Urothelium cell line (cell line): ENCODE results near the gene OLFM1.
"Not testable (repeated sequence)": the region's sequence is repeated elsewhere in the genome, so short reads cannot be mapped to it uniquely, and the experiment has no call there.

Experiments
- DNase-seq: peaks from one replicate; pipeline ENCODE4 v3.0.0; 2011; ENCODE audit warnings: low spot score, mixed read lengths
- FAIRE-seq: peaks from 2 replicates; lab custom pipeline; 2011; peaks lifted over from hg19 to GRCh38; lab: Jason Lieb, UNC

Gene OLFM1

DNA sequence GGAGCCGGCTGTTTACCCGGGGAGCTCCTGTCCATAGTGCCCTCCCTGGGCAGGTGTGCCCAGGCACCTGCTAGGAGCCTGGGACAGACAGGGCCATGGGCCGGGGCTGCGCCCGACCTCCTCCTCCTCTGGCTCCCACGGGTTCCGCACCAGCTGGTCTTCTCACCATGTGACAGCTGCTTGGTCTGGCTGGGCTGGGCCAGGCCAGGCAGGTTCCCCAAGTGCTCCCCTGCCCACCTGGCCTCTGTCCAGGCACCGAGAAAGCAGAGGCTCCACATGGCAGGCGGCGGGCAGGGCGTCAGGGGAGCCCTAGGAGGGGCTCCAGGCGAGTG is 60.0 kb downstream of the OLFM1 start:
- no peak for FAIRE-seq
- DNase-seq: no peak

DNA sequence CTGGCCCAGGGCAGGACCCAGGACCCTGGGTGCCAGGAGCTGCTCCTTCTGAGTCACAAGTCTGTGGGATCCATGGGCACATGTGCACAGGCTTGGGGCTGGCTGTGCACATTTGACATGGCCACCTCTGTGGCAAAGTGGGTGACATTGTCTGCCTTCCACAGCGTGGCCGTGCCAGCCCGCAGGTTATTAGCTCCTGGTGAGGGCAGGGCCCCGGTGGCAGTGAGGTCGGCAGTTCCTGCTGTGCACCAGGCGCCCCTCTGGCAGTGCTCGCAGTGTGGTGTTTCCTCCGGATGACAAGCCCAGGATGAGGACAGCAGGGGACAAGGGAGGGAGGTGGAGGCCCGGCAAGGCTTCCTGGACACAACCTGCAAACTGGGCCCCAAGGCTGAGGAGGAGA is 60.5 kb downstream of the OLFM1 start:
- no peak for FAIRE-seq
- DNase-seq: no peak

GRCh38 chr9:135148386-135148785 is 60.9 kb downstream of the OLFM1 start:
- no peak for FAIRE-seq
- DNase-seq: no peak

DNA sequence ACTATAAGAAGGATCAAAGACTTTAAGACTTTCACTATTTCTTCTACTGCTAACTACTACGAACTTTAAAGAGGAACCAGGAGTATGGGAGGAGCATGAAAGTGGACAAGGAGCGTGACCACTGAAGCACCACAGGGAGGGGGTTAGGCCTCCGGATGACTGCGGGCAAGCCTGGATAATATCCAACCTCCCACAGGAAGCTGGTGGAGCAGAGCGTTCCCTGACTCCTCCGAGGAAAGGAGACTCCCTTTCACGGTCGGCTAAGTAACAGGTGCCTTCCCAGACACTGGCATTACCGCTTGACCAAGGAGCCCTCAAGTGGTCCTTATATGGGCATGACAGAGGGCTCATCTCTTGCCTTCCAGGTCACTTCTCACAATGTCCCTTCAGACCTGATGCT is 62.4 kb downstream of the OLFM1 start:
- FAIRE-seq, DNase-seq: not testable (repeated sequence)

GRCh38 chr9:135150981-135151380 is 63.5 kb downstream of the OLFM1 start:
- FAIRE-seq: no peak

GRCh38 chr9:135151757-135152613 is 64.5 kb downstream of the OLFM1 start:
- FAIRE-seq (no peak), DNase-seq (no peak)

More at GRCh38 chr9:135150981-135151380, 63.5 kb downstream of the OLFM1 start:
- DNase-seq: no peak

DNA sequence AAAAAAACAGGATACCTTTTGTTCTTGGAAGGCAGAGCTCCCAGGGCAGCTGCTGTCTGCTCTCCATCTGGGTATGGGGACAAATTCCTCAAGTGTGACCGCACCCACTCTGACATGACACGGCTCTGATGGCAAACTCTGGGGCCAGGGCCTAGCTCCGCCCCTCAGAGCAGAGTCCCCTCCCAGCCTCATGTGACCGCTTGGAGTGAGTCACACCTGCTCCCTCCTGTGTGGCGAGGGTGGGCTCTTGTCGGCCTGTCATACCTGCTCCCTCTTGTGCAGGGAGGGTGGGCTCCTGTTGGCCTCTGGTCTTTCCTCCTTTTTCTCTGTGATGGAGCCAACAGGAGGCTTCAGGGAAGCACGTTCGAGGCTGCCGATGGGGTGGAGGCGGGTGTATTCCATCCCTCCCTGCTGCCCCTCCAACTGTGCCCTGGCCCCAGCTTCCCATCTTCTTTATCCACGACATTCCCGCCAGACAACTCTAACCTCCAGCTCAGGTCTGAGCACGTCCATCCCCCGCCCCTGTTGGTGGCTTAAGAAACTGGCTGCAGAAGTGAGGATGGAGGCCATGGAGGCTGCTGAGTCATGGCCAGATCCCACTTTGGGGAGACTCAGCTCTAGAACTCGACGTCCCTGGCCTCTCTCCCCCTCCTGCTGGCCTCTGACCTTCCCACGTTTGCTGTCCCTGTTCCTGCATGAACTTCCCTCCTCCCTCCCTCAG is 65.3 kb downstream of the OLFM1 start:
- FAIRE-seq (no peak), DNase-seq (peak; percentile 55)

GRCh38 chr9:135154050-135154615 is 66.7 kb downstream of the OLFM1 start:
- DNase-seq: no peak
- FAIRE-seq: peak; percentile 27

GRCh38 chr9:135155396-135155795 is 67.9 kb downstream of the OLFM1 start:
- FAIRE-seq (no peak), DNase-seq (no peak)

- DNase-seq: peak; percentile 80
- FAIRE-seq: no peak
Observed at GRCh38 chr9:135156525-135157510, 69.3 kb downstream of the OLFM1 start.

DNA sequence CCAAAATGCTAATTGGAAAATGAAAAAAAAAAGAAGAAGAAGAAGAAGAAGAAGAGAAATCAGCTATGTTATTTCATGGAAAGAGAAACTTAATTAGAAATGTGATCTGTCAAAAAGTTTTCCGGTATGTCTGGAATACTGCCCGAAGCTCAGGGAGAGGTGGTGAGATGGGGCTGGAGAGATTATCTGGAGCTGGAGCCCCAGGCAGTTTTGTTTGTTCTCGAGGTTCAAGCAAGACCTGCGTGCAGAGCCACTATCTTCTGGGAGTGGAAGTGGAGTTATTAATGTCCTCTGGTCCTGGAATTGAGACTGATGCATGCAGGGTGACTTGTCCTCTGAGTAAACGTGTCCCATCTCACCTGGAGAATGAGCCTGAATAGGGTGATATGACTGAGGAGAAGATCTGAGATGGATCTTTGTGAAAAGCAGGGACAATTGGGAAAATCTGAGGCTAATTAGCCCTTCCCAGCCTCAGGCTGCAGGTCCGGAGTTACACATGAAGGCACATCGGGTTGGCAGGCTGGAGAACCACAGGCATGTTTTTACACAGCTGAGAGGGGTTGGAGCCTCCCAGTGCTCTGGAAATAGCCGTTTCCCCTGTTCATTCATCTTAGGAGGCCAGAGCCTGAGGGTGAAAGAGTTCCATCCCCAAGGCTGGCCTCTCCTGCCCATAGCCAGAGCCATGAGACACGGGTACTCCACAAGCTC is 70.5 kb downstream of the OLFM1 start:
- FAIRE-seq (no peak), DNase-seq (no peak)

- no peak for FAIRE-seq
- DNase-seq: no peak
Observed at GRCh38 chr9:135158564-135158937, 71.1 kb downstream of the OLFM1 start.

DNA sequence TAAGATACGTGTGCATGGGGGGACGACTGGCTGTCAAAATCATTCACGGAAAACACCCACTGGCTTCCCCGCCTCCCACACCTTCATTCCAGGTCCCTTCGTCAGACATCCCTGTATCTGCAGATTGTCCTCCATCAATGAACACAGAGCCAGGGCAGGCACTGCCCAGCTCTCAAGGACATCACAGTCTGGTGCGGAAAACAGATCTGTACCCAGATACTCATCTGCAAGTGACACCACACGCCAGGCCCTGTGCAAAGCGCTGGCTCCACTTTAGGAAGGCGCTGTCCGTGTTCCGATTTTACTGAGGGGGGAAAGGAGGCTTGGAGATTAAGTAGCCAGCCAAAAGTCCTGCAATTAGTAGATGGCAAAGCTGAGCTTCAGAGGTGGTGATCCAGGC is 72.3 kb downstream of the OLFM1 start:
- no peak for DNase-seq
- FAIRE-seq: no peak

DNA sequence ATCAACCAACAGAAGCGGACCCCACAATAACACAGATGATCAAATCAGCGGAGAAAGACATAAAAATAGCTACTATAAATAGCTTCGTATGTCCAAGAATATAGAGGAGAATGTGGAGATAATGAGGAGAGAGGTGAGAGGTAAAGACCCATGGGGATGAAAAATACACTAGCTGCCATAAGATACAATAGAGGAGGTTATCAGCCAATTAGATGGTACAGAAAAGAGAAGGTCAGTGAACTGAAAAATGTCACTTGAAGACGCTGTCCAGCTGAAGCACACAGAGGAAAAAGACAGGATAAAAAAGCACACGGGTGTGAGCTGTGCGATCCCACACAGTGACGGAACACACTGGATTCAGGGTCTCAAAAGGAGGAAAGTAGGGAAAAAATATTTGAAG is 73.4 kb downstream of the OLFM1 start:
- DNase-seq: no peak
- FAIRE-seq: no peak

DNA sequence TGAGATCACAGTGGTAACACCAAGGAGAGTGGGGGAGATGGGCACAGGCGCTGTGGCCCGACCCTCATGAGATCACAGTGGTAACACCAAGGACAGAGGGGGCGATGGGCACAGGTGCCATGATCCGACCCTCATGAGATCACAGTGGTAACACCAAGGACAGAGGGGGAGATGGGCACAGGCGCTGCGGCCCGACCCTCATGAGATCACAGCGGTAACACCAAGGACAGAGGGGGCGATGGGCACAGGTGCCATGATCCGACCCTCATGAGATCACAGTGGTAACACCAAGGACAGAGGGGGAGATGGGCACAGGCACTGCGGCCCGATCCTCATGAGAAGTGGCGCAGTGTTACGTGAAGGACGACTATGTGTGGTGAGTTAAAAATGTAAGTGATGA is 75.1 kb downstream of the OLFM1 start:
- FAIRE-seq, DNase-seq: not testable (repeated sequence)

- no peak for FAIRE-seq
- no peak for DNase-seq
Observed at GRCh38 chr9:135163023-135163780, 75.7 kb downstream of the OLFM1 start.

GRCh38 chr9:135164036-135164435 is 76.6 kb downstream of the OLFM1 start:
- FAIRE-seq (no peak), DNase-seq (no peak)

DNA sequence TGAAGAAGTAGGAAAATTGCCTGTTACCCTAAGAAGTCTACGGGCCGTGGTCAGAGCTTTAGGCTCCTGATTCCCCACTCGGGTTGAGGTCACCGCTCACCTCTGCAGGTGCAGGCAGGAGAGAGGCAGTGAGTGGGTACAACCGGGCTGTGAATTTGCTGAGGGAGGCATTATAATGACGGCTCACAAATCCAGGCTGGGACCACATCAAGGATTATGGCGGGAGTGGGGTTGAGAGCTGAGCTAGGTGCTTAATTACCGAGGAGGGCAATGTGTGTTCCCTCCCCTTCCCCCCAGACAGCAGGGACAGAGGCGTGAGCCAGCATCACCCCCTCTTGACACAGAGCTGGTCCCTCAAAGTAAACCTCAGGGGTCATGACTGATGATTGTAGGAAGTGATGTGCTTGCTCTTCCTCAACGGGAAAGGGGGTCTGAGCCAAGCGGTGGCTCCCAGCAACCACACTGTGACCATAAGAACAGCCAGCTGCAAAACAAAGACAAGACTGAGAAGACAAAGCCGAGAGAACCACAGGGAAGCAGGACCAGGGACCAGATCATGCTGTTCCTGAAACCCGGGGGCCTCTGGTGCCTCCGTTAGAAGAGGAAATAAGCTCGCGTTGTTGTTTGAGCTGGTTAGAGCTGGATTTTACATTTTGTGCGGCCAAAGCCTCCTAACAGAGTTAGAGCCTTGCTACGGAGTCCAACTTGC is 77.7 kb downstream of the OLFM1 start:
- no peak for DNase-seq

More for the DNA sequence above, 77.7 kb downstream of the OLFM1 start:
- FAIRE-seq: no peak
